Measurements from ENCODE around the gene ASCC1.

- TF ChIP-seq EZH2phosphoT487 (IDR thresholded peaks at IDR 0.05; ENCODE audit: insufficient read depth, low read depth) (no peak), EZH2 (IDR thresholded peaks at IDR 0.05; ENCODE audit: insufficient read depth, poor library complexity, severe bottlenecking) (no peak)
Observed at GRCh38 chr10:72087392-72087968, 128.6 kb downstream of the ASCC1 start.

Data from GM23248 (cell line).